Activated T-cell treated with anti-CD3 and anti-CD28 coated beads, Interleukin-2, amount 50 U/mL, for 1 hour (primary cell): ENCODE data around the gene LBH.

Experiments used
- DNase-seq: peaks from one replicate; pipeline ENCODE4 v3.0.0-alpha.2; 2020

Gene LBH

GRCh38 chr2:30231212-30231995, at the start of gene LBH:
Gene LBH (plus strand): TSS chr2:30231534. CDS start chr2:30231739, 205 bp downstream.
- peak; percentile 96 for DNase-seq

GRCh38 chr2:30184035-30184434, 47.3 kb upstream of the LBH start:
- no peak for DNase-seq

GRCh38 chr2:30185178-30185577, 46.2 kb upstream of the LBH start:
- DNase-seq, result no peak

- no peak for DNase-seq
Observed at GRCh38 chr2:30188292-30188691, 43.0 kb upstream of the LBH start.

DNA sequence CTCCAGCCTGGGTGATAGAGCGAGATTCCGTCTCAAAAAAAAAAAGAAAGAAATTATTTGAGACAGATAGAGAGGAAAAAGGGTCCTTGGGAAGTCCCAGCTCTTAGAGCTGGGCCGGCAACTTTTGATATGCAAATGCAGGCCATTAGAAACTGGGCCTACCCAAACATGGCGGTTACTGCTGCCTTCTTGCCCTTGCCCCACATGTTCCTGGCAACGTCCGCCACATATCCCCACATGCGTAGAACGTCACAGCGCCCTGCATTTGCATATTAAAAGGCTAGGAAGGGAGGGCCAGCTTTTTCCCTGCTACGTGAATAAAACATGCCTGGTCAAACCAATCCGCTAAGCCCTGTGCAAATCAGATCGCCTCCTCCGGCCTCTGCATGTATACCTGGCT, 40.7 kb upstream of the LBH start:
- no peak for DNase-seq

DNA sequence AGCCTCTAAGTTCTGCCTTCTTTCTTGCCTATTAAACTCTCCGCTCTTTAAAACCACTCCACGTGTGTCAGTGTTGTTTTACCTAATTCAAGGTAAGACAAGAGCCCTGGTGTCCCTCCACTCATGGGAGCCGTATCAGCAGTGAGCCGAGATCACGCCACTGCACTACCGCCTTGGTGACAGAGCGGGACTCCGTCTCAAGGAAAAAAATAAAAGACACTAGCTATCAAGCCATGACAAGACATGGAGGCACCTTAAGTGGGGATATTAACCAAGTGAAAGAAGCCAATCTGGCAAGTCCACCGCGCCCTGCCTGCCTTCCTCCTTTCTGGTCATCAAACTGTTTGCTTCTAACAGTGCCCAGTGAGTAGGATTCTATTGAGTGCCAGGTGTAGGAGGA, 40.2 kb upstream of the LBH start:
- DNase-seq, result no peak

DNA sequence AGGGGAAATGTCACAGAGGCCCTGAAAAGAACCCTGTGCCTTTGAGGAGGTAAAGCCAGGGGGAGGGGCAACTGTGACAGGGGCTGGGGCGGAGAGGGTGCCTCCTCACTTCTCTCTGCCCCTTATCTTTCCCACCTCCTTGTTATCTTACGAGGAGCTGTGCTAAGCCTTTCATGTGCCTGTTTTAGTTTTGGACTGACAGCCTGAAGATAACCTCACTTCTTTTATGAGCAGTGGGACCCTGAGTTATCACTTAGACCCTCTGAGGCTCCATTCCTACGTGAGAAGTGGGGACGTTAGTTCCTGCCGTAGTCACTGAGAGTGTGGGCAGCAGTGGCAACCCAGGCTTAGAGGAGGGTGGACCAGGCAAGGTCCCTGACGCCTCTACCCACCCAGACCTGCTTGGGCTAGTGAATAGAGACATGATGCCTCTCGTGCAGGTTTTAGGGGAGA, 39.5 kb upstream of the LBH start:
- no peak for DNase-seq

- no peak for DNase-seq
Observed at GRCh38 chr2:30192314-30192713, 39.0 kb upstream of the LBH start.

DNA sequence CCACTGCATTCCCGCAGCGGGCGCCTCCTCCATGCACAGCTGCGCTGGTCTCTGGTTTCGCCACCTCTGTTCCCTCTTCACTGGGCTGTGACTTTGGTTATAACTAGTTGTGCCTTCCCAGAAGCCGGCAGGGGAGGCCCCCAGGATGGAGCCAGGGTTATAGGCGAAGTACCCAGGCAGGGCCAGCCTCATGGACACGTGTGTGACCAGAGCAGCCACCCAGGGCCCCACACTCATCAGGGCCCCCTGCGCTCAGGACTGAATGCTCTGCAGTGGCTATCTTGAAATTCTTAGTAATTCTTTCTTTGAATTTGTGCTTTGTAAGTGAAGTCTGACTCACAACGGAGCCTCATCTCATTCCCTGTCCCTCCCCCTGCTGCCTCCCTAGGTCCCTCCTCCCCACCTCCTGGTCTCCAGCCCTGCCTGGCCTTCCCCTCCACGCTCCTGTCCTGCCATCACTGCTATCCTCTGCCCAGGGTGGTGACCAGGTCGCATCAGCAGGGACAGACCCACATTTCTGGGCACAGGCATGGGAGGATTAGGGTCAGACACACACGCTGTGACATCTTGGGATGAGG, 38.1 kb upstream of the LBH start:
- no peak for DNase-seq

- no peak for DNase-seq
Observed at GRCh38 chr2:30194421-30194820, 36.9 kb upstream of the LBH start.

DNA sequence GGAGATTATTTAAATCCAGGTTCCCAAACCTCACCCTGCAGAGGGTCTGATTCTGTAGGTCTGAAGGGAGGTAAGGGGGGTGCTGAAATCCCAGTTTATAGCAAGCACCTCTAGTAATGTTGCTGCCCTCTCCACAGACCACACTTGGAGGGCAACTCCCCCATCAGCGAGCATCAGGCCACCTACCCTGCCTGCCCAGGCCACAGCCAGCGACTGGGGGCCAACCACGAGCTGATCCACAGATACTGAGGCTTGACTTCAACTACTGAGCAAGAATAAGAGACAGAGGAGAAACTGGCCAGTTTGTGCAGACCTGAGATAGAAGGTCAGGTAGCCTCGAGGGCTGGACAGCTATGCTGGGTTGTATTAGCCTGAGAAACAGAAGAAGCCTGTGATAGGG, 36.3 kb upstream of the LBH start:
- no peak for DNase-seq

GRCh38 chr2:30197570-30198192, 33.7 kb upstream of the LBH start:
- no peak for DNase-seq

- no peak for DNase-seq
Observed at GRCh38 chr2:30201990-30202389, 29.3 kb upstream of the LBH start.

- DNase-seq, result no peak
Observed at GRCh38 chr2:30203156-30203555, 28.2 kb upstream of the LBH start.

DNA sequence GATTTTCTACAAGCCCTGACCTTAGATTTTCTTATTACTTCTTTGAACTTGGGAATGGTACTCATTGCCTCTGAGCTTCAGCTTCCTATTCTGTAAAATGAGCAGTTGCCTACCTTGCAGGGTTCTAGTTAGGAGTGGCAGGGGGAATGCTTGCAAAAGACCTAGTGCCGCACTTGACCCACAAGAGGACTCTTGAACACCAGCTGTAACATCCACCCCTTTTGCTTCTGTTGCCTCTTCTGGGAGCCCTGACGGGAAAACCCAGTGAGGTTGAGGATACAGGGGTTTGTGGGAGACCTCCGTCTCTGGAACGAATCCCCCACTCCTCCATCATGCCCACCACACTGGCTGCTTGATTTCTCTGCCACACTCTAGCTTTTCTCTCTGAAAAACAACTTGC, 27.1 kb upstream of the LBH start:
- no peak for DNase-seq

DNA sequence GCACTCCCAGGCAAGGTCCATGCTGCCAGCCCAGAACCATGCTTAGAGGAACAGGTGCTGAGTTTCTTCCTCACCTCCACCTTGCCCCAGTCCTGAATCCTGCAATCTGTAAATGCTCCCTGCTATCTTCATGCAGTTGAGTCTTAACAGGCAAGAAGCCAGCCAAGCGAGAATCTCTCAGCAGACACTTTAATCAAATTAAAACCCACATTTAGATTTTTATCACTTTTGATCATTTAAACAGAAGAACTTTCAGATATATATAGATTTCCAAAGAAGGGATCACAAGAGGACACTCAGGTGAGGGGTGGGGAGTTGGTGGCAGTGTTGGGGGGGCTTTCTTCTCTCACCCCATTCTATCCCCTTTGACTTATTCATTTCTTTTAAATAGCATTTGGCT, 25.9 kb upstream of the LBH start:
- DNase-seq, result no peak

DNA sequence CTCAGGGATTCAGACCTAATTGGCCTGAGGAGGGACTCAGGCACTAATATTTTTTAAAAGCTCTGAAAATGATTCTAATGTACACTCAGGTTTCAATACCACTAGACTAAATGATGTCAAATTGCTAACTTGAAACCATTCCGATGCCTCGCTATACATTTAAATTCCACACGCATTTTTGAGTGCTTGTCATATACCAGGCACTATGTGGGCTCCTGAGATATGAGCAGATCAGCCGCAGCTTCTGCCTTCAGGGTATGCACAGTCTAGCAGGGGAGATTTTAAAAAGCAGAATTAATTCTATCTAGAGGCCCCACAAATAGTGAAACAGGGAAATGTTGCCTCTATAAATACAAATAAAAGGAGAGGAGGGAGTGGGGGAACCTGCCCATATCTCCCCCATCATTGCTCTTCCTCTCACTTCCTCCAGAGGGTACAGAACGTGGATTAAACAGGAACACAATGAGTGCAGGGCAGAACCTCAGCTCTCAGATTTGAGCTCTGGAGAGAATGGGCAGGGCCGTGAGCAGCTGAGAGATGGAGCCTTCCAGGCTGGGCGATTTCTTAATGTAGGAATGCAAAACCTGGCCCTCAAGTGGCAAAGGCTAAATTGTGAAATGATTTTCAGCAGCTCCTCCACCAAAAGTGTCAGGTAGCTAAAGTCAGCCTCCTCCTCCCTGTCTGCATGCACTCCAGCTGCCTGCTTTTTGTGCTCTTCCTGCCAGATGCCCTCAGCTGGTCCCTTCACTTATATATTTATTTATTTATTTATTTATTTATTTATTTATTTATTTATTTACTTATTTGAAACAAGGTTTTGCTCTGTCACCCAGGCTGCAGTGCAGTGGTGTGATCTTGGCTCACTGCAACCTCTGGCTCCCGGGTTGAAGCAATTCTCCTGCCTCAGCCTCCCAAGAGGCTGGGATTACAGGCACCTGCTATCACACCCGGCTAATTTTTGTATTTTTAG, 24.6 kb upstream of the LBH start:
- DNase-seq, result no peak

GRCh38 chr2:30208453-30208852, 22.9 kb upstream of the LBH start:
- DNase-seq, result peak; percentile 48

- no peak for DNase-seq
Observed at GRCh38 chr2:30209227-30209626, 22.1 kb upstream of the LBH start.

DNA sequence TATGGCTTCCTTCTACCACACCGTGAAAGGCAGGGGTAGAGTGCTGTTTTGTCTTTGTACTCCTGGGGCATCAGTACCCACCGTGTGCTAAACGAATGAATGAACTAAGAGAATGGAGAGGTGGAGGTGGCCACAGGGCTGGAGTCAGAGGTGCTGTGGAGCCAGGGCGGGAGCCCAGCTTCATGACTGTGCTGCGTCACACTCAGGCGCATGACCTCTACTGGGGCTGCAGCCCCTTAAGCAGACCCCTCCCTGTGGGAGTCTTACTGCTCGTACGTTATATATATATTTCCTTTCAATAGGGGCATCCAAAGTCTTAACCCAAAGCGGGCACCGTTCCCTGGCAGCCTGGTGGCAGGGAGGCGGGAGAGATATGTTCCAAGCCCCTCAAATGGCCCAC, 18.0 kb upstream of the LBH start:
- DNase-seq, result no peak

GRCh38 chr2:30213907-30214463, 17.3 kb upstream of the LBH start:
- no peak for DNase-seq

- no peak for DNase-seq
Observed at GRCh38 chr2:30216157-30216556, 15.2 kb upstream of the LBH start.
